Thyroid gland (tissue), 4 donors: ENCODE measurements around the gene SPRN. TPM values are rescaled to one million over a fixed set of nuclear protein-coding genes. Genes with fewer than 3 reads are reported as not detected.
"Not testable (repeated sequence)": the region's sequence is repeated elsewhere in the genome, so short reads cannot be mapped to it uniquely, and the experiment has no call there.

Experiments used
- DNase-seq, 2 donors: peaks; one replicate each; pipeline ENCODE4 v3.0.0-alpha.2; 2019
- H3K27ac ChIP-seq, 3 donors: fragments of 200-600 bp; sonication (generic); 1 replicate in 2 of 3; 2 replicates in 1 of 3; pipeline ENCODE4 v1.5.1; 2016 to 2019; ENCODE audit warnings: mild to moderate bottlenecking in 1 of 3, moderate library complexity in 1 of 3
- H3K27me3 ChIP-seq: fragments of 200-600 bp; sonication (generic); one replicate; pipeline ENCODE4 v1.5.1; 2019
- H3K36me3 ChIP-seq, 2 donors: fragments of 200-600 bp; sonication (generic); one replicate each; pipeline ENCODE4 v1.5.1; 2016 to 2019
- H3K4me1 ChIP-seq, 2 donors: fragments of 200-600 bp; sonication (generic); one replicate each; pipeline ENCODE4 v1.5.1; 2017 to 2019
- H3K4me3 ChIP-seq, 3 donors: fragments of 200-600 bp; sonication (generic); replicated peaks in 1 of 3; 1 replicate in 2 of 3; 2 replicates in 1 of 3; pipeline ENCODE4 v1.5.1; 2016; ENCODE audit warnings: mild to moderate bottlenecking in 1 of 3
- H3K9me3 ChIP-seq: fragments of 200-600 bp; sonication (generic); one replicate; pipeline ENCODE4 v1.5.1; 2017
- POLR2A ChIP-seq, 2 donors: fragments of 450-650 bp; IDR thresholded peaks; one replicate each; pipeline ENCODE4 v1.6.1; 2017; ENCODE audit warnings: antibody characterized with exemption in 2 of 2, mild to moderate bottlenecking in 2 of 2, moderate library complexity in 1 of 2
- WGBS, 2 donors: methylation state at CpG; one replicate each; pipeline ENCODE4 v1.1.5; 2017; 5-methylcytosine and 5-hydroxymethylcytosine counted together
- intact Hi-C: fragments of 100-400 bp; cut with DNase I; formaldehyde crosslinking; loops from one replicate; pipeline ENCODE4 v1.15.1; 2023
- total RNA-seq, 4 donors: library from RNA; depleted of rRNA; stranded (reverse); fragments of >200 nt; gene quantifications; one replicate each; pipeline ENCODE4 v1.2.3, GENCODE V29; 2016
- TF ChIP-seq, protein P1 (sequence below), 6 experiments: fragments of 200-600 bp in 3 of 6; fragments of 450-650 bp in 3 of 6; sonication (generic) in 3 of 6; IDR thresholded peaks; one replicate each; pipeline ENCODE4 v1.5.1; 2016 to 2019; ENCODE audit warnings: antibody characterized with exemption in 6 of 6, mild to moderate bottlenecking in 2 of 6, inconsistent platforms in 1 of 6, moderate library complexity in 1 of 6

The SPRN gene
- total RNA-seq, 4 donors from 2014 or later = 0.15 TPM; not detected in 3

DNA sequence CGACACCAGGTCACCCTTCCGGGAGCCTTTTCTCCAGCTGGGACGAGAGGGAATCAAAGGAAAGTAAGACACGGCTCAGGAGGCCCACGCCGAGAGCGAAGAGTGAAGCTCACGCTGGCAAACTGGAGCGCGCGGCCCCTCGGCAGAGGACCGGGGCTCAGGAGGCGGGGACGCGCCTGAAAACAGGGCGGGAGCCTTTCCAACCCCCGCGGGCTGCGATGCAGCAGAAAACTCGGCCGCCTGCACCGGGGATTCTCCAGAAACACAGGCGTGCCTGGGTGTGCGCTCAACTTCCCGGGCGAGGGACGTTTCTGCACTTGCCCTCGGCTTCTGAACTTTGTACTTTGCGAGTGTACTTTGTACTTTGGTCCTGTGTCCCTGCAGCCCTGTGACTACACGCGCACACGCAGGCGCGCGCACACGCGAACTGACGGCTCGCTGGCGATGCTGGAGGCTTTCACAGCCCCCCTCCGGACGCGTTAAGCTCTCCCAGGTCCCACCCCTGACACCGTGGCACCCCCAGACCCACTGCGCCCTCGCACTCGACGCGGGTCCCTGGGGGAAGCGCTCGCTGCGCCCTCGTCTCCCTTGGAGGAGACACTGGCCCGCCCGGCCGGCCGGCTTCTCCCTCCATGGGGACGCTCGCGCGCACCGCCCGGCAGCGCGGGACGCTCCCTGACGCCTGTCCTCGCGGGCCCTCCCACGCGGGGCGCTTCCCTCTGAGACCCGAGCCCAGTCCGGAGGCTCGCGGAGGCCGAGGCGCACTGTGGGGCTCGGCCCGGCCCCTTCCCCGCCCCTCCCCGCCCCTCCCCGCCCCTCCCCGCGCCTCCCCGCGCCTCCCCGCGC lies 46.0 kb downstream of the SPRN start:
- TF ChIP-seq POLR2A (IDR thresholded peaks at IDR 0.05) = peak; percentile 8 to 22
- TF ChIP-seq, protein P1, sequence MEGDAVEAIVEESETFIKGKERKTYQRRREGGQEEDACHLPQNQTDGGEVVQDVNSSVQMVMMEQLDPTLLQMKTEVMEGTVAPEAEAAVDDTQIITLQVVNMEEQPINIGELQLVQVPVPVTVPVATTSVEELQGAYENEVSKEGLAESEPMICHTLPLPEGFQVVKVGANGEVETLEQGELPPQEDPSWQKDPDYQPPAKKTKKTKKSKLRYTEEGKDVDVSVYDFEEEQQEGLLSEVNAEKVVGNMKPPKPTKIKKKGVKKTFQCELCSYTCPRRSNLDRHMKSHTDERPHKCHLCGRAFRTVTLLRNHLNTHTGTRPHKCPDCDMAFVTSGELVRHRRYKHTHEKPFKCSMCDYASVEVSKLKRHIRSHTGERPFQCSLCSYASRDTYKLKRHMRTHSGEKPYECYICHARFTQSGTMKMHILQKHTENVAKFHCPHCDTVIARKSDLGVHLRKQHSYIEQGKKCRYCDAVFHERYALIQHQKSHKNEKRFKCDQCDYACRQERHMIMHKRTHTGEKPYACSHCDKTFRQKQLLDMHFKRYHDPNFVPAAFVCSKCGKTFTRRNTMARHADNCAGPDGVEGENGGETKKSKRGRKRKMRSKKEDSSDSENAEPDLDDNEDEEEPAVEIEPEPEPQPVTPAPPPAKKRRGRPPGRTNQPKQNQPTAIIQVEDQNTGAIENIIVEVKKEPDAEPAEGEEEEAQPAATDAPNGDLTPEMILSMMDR (IDR thresholded peaks at IDR 0.05) = no peak
- intact Hi-C loops = loop anchor here (5.0 kb wide), 1 partner anchor 66 kb away; no protein-coding TSS in a partner anchor
- Histone ChIP-seq H3K36me3 (no peaks in the 10 kb centered on the region), H3K4me3 (peak overlapping the region; percentile 18 to 72 (median 71)), H3K27ac (peak overlapping the region in 2 of 3 donors; percentile 0 to 42), H3K9me3 (no peaks in the 10 kb centered on the region), H3K4me1 (peaks cover 16 to 19% of the 10 kb centered on the region in 2 donors), H3K27me3 (no peaks in the 10 kb centered on the region)
- DNase-seq = peak; percentile 59 to 63
- WGBS, 2 donors = 1% methylated on average over 33 to 50 of the region's 90 CpGs

- no peak for DNase-seq
- 8 to 44% methylated on average over 8 to 13 of the region's 20 CpGs for WGBS, 2 donors
- Histone ChIP-seq H3K4me1 (peaks cover 16 to 19% of the 10 kb centered on the region in 2 donors), H3K27ac (peak overlapping the region in 2 of 3 donors; percentile 0 to 42), H3K9me3 (no peaks in the 10 kb centered on the region), H3K27me3 (no peaks in the 10 kb centered on the region), H3K36me3 (no peaks in the 10 kb centered on the region), H3K4me3 (peak overlapping the region; percentile 18 to 72 (median 71))
- TF ChIP-seq, protein P1 (IDR thresholded peaks at IDR 0.05) = no peak
- no peak for TF ChIP-seq POLR2A (IDR thresholded peaks at IDR 0.05)
- intact Hi-C loops = loop anchor here (5.0 kb wide), 1 partner anchor 66 kb away; no protein-coding TSS in a partner anchor
Measured at GRCh38 chr10:133377818-133378250, 46.6 kb downstream of the SPRN start.

- Histone ChIP-seq H3K27ac (no peak overlapping the region), H3K4me1 (peaks cover 20 to 23% of the 10 kb centered on the region in 2 donors)
- TF ChIP-seq POLR2A (IDR thresholded peaks at IDR 0.05) = no peak
- TF ChIP-seq, protein P1 (IDR thresholded peaks at IDR 0.05) = no peak
Measured at GRCh38 chr10:133377025-133377817, 47.2 kb downstream of the SPRN start.

DNA sequence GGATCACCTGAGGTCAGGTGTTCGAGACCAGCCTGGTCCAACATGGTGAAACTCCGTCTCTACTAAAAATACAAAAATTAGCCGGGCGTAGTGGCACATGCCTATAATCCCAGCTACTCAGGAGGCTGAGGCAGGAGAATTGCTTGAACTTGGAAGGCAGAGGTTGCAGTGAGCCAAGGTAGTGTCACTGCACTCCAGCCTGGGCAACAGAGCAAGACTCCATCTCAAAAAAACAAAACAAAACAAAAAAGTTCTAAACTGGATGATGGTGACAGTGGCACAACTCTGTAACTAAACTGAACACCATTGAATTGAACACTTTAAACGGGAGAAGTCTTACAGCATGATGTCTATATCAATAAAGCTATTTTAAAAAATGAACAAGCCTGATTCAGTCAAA lies 48.2 kb downstream of the SPRN start:
- intact Hi-C loops = loop anchor here (5.0 kb wide), 1 partner anchor 64 kb away; no protein-coding TSS in a partner anchor
- H3K27me3 ChIP-seq, H3K9me3 ChIP-seq, H3K36me3 ChIP-seq, H3K27ac ChIP-seq, H3K4me3 ChIP-seq, DNase-seq: not testable (repeated sequence)
- WGBS, 2 donors = 95 to 96% methylated on average over 5 of the region's 5 CpGs
- H3K4me1 ChIP-seq = peaks cover 23 to 30% of the 10 kb centered on the region in 2 donors

More at GRCh38 chr10:133377025-133377817, 47.2 kb downstream of the SPRN start:
- H3K4me3 ChIP-seq = no peak overlapping the region
- 82 to 94% methylated on average over 10 to 26 of the region's 30 CpGs for WGBS, 2 donors
- DNase-seq = no peak
- no peaks in the 10 kb centered on the region for H3K9me3 ChIP-seq
- H3K27me3 ChIP-seq = no peaks in the 10 kb centered on the region
- no peaks in the 10 kb centered on the region for H3K36me3 ChIP-seq
- intact Hi-C loops = loop anchor here (5.0 kb wide), 1 partner anchor 65 kb away; no protein-coding TSS in a partner anchor

GRCh38 chr10:133375357-133376115 lies 48.9 kb downstream of the SPRN start:
- H3K27ac ChIP-seq = no peak overlapping the region
- WGBS, 2 donors = 83 to 87% methylated on average over 12 of the region's 12 CpGs
- TF ChIP-seq, protein P1 (IDR thresholded peaks at IDR 0.05) = no peak
- TF ChIP-seq POLR2A (IDR thresholded peaks at IDR 0.05) = no peak
- H3K9me3 ChIP-seq = no peaks in the 10 kb centered on the region
- DNase-seq = no peak
- peaks cover 0 to under 1% of the 10 kb centered on the region in 2 donors for H3K36me3 ChIP-seq
- intact Hi-C loops = loop anchor here (5.0 kb wide), 1 partner anchor 63 kb away; no protein-coding TSS in a partner anchor
- peaks cover 23 to 30% of the 10 kb centered on the region in 2 donors for H3K4me1 ChIP-seq
- no peak overlapping the region for H3K4me3 ChIP-seq
- no peaks in the 10 kb centered on the region for H3K27me3 ChIP-seq
